PC-3 (cell line): Measurements from ENCODE around the gene ADD1. TPM values are rescaled to one million over a fixed set of nuclear protein-coding genes. Genes with fewer than 3 reads are reported as not detected.

ENCODE experiments used
- ATAC-seq: fragments of 200-7000 bp; cut with Tn5 transposase; 2 replicates; pipeline ENCODE4 v1.9.1; 2020; ENCODE audit warnings: mild to moderate bottlenecking, moderate library complexity
- BruUV-seq: library from RNA; stranded (reverse); fragments of 400-500 nt; replicated peaks from 2 replicates; lab custom pipeline; 2021; lab: Mats Ljungman, UMichigan
- CTCF ChIA-PET: fragments of 300-600 bp; sonication (Branson Sonifier 250); formaldehyde crosslinking; loops from one replicate; lab custom pipeline; 2022; ENCODE audit warnings: antibody characterized with exemption; lab: Charles Lee
- POLR2A ChIA-PET: fragments of 300-600 bp; sonication (Branson Sonifier 250); formaldehyde crosslinking; loops from one replicate; lab custom pipeline; 2022; ENCODE audit warnings: antibody characterized with exemption; ENCODE audit not compliant: unreplicated experiment; lab: Charles Lee
- DNase-seq: peaks from one replicate; pipeline ENCODE4 v3.0.0-alpha.2; 2015
- H2AFZ ChIP-seq: fragments of 300-600 bp; sonication (generic); 2 replicates; pipeline ENCODE4 v1.6.0; 2016; ENCODE audit warnings: antibody characterized with exemption, low read length
- H3F3A ChIP-seq: fragments of 300-600 bp; sonication (generic); one replicate; pipeline ENCODE4 v1.6.0; 2017; ENCODE audit warnings: antibody characterized with exemption, low read length, control low read depth, mild to moderate bottlenecking; ENCODE audit not compliant: unreplicated experiment
- H3K27ac ChIP-seq: fragments of 300-600 bp; sonication (generic); 2 replicates; pipeline ENCODE4 v1.5.1; 2016; ENCODE audit warnings: mild to moderate bottlenecking, low read length
- H3K27me3 ChIP-seq: fragments of 300-600 bp; sonication (generic); 2 replicates; pipeline ENCODE4 v1.6.1; 2016; ENCODE audit warnings: low read length, mixed read lengths
- H3K36me3 ChIP-seq: fragments of 300-600 bp; sonication (generic); 2 replicates; pipeline ENCODE4 v1.6.1; 2016; ENCODE audit warnings: low read depth, mixed run types, low read length, mixed read lengths
- H3K4me1 ChIP-seq: fragments of 300-600 bp; sonication (generic); 2 replicates; pipeline ENCODE4 v1.5.1; 2016; ENCODE audit warnings: low read length; ENCODE audit not compliant: insufficient read depth
- H3K4me2 ChIP-seq: fragments of 300-600 bp; sonication (generic); 2 replicates; pipeline ENCODE4 v1.6.0; 2016; ENCODE audit warnings: low read length
- H3K4me3 ChIP-seq: fragments of 300-600 bp; sonication (generic); 2 replicates; pipeline ENCODE4 v1.5.1; 2016; ENCODE audit warnings: mild to moderate bottlenecking, low read length, mixed read lengths
- H3K79me2 ChIP-seq: fragments of 300-600 bp; sonication (generic); 2 replicates; pipeline ENCODE4 v1.6.1; 2017; ENCODE audit warnings: low read length, mixed read lengths
- H3K9ac ChIP-seq: fragments of 300-600 bp; sonication (generic); 2 replicates; pipeline ENCODE4 v1.6.0; 2016; ENCODE audit warnings: mild to moderate bottlenecking, low read length
- H3K9me2 ChIP-seq: fragments of 300-600 bp; sonication (generic); replicated peaks from 2 replicates; pipeline ENCODE4 v1.6.1; 2016; ENCODE audit warnings: mixed run types, low read length, mixed read lengths
- H3K9me3 ChIP-seq: fragments of 300-600 bp; sonication (generic); 2 replicates; pipeline ENCODE4 v1.6.1; 2016; ENCODE audit warnings: low read length, mixed read lengths
- H4K20me1 ChIP-seq: fragments of 300-600 bp; sonication (generic); 2 replicates; pipeline ENCODE4 v1.6.1; 2016; ENCODE audit warnings: low read length, mixed read lengths
- CTCF ChIP-seq: fragments of 300-600 bp; sonication (generic); conservative IDR thresholded peaks from 2 replicates; pipeline ENCODE4 v1.5.1; 2017; ENCODE audit warnings: antibody characterized with exemption, low read depth, mild to moderate bottlenecking, low read length
- EZH2 ChIP-seq: fragments of 300-600 bp; sonication (generic); IDR thresholded peaks from one replicate; pipeline ENCODE4 v1.6.1; 2017; ENCODE audit warnings: antibody characterized with exemption, mild to moderate bottlenecking, low read length; ENCODE audit not compliant: unreplicated experiment
- EZH2phosphoT487 ChIP-seq: fragments of 300-600 bp; sonication (generic); IDR thresholded peaks from 2 replicates; pipeline ENCODE4 v1.6.1; 2018; ENCODE audit warnings: mild to moderate bottlenecking, antibody characterized with exemption, low read length, borderline replicate concordance
- intact Hi-C: fragments of 100-400 bp; cut with micrococcal nuclease; formaldehyde crosslinking; loops from 2 replicates; pipeline ENCODE4 v1.9.0; 2023
- total RNA-seq: library from RNA; depleted of rRNA; stranded (reverse); fragments of >200 nt; gene quantifications from 2 replicates; pipeline ENCODE4 v1.2.3, GENCODE V29; 2014

ADD1 gene
- total RNA-seq, 1 experiment from 2014 or later, result 118 TPM

GRCh38 chr4:2932321-2932950 lies 88.8 kb downstream of the ADD1 start:
- peak overlapping the region; percentile 97 for H3K4me2 ChIP-seq
- H3K9me3 ChIP-seq, result no peaks in the 10 kb centered on the region
- ChIA-PET CTCF (no interaction called here), POLR2A (no interaction called here)
- BruUV-seq, result no TSS peak
- DNase-seq (no peak), ATAC-seq (no peak)
- TF ChIP-seq EZH2phosphoT487, result no peak
- TF ChIP-seq CTCF, result no peak
- no peak for TF ChIP-seq EZH2
- peaks cover 2% of the 10 kb centered on the region; the same call in 1 of the 2 replicates for H4K20me1 ChIP-seq
- H3K9ac ChIP-seq, result no peak overlapping the region
- peak overlapping the region; percentile 77; the same call in 1 of the 2 replicates for H3K4me3 ChIP-seq
- intact Hi-C loops, result loop anchor here (2.0 kb wide), 1 partner anchor 168 kb away; no protein-coding TSS in a partner anchor
- no peaks in the 10 kb centered on the region for H3K27me3 ChIP-seq
- peaks cover 5% of the 10 kb centered on the region for H3F3A ChIP-seq
- no peaks in the 10 kb centered on the region for H3K9me2 ChIP-seq
- peaks cover 30% of the 10 kb centered on the region for H3K4me1 ChIP-seq
- no peak overlapping the region for H2AFZ ChIP-seq
- H3K36me3 ChIP-seq, result no peaks in the 10 kb centered on the region; the same call in 1 of the 2 replicates
- no peak overlapping the region for H3K27ac ChIP-seq
- peaks cover 23% of the 10 kb centered on the region for H3K79me2 ChIP-seq

GRCh38 chr4:2932951-2933565 lies 89.4 kb downstream of the ADD1 start:
- Histone ChIP-seq H3K4me1 (peaks cover 36% of the 10 kb centered on the region), H3K36me3 (peaks cover 5% of the 10 kb centered on the region; the same call in 1 of the 2 replicates), H3K9me2 (no peaks in the 10 kb centered on the region), H3K27me3 (no peaks in the 10 kb centered on the region), H3F3A (peaks cover 5% of the 10 kb centered on the region), H3K9me3 (no peaks in the 10 kb centered on the region), H2AFZ (0 out of 2 replicates have a peak overlapping the region, but pooled peaks have one; percentile 26), H3K79me2 (peaks cover 23% of the 10 kb centered on the region), H3K9ac (peak overlapping the region; percentile 76), H3K4me3 (peak overlapping the region; percentile 77), H3K4me2 (peak overlapping the region; percentile 97), H4K20me1 (peaks cover 2% of the 10 kb centered on the region; the same call in 1 of the 2 replicates), H3K27ac (no peak overlapping the region)
- no TSS peak for BruUV-seq
- POLR2A ChIA-PET, result no interaction called here
- CTCF ChIA-PET, result no interaction called here
- no peak for DNase-seq
- intact Hi-C loops, result loop anchor here (2.0 kb wide), 1 partner anchor 168 kb away; no protein-coding TSS in a partner anchor
- no peak for ATAC-seq
- no peak for TF ChIP-seq EZH2phosphoT487
- no peak for TF ChIP-seq EZH2
- TF ChIP-seq CTCF, result no peak
